ENCODE measurements around the gene CDH13. TPM values are rescaled to one million over a fixed set of nuclear protein-coding genes. Genes with fewer than 3 reads are reported as not detected.

CDH13 gene
- polyA plus RNA-seq, 1 donor from 2014 or later = 3.2 TPM

DNA sequence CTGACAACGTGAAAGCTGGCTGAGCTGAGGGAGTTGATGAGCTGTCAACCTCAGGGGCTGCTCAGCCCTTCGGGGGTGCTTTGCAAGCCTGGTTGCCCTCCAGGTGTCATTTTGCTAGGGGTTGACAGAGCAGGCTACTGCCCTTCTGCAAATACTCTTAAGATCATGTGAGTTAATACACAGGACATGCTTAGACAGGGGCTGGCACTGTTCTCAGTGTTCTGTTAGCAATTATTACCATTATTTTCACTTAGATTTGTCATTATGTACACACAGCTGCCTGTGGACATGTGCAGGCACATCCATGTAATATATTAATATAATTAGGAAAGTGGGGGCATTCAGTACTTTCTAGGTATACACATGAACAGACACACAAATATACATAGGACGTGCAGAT, 626.8 kb downstream of the CDH13 start:
- Histone ChIP-seq H3K4me3 (ENCODE audit: low read length) (no peak overlapping the region), H3K36me3 (ENCODE audit: insufficient read depth, low read length) (no peaks in the 10 kb centered on the region), H3K9me3 (ENCODE audit: low read length) (no peaks in the 10 kb centered on the region), H3K4me2 (ENCODE audit: low read length) (no peak overlapping the region), H3K79me2 (replicated peaks; ENCODE audit: insufficient read depth, low read length) (no peaks in the 10 kb centered on the region), H3K27ac (ENCODE audit: low read length) (no peak overlapping the region), H2AFZ (ENCODE audit: low read depth, low read length) (no peak overlapping the region), H4K20me1 (ENCODE audit: insufficient read depth) (no peaks in the 10 kb centered on the region), H3K9me2 (ENCODE audit: insufficient read depth, low read length) (no peaks in the 10 kb centered on the region), H3K27me3 (ENCODE audit: insufficient read depth, low read depth, low read length) (no peaks in the 10 kb centered on the region), H3F3A (ENCODE audit: insufficient read depth, low read length, poor library complexity, severe bottlenecking) (no peaks in the 10 kb centered on the region), H3K9ac (ENCODE audit: low read length) (no peak overlapping the region)
- TF ChIP-seq MXI1 (conservative IDR thresholded peaks at IDR 0.05; ENCODE audit: poor library complexity, severe bottlenecking) (no peak), POLR2AphosphoS5 (IDR thresholded peaks at IDR 0.05) (no peak), SMC3 (conservative IDR thresholded peaks at IDR 0.05; ENCODE audit: poor library complexity) (no peak), EP300 (conservative IDR thresholded peaks at IDR 0.05; ENCODE audit: poor library complexity, severe bottlenecking) (no peak), EZH2 (IDR thresholded peaks at IDR 0.05; ENCODE audit: borderline replicate concordance, insufficient read depth, low read length, poor library complexity, severe bottlenecking) (no peak), TAF1 (IDR thresholded peaks at IDR 0.05; ENCODE audit: low read depth) (no peak), RAD21 (conservative IDR thresholded peaks at IDR 0.05) (no peak)
- TF ChIP-seq, protein P1, sequence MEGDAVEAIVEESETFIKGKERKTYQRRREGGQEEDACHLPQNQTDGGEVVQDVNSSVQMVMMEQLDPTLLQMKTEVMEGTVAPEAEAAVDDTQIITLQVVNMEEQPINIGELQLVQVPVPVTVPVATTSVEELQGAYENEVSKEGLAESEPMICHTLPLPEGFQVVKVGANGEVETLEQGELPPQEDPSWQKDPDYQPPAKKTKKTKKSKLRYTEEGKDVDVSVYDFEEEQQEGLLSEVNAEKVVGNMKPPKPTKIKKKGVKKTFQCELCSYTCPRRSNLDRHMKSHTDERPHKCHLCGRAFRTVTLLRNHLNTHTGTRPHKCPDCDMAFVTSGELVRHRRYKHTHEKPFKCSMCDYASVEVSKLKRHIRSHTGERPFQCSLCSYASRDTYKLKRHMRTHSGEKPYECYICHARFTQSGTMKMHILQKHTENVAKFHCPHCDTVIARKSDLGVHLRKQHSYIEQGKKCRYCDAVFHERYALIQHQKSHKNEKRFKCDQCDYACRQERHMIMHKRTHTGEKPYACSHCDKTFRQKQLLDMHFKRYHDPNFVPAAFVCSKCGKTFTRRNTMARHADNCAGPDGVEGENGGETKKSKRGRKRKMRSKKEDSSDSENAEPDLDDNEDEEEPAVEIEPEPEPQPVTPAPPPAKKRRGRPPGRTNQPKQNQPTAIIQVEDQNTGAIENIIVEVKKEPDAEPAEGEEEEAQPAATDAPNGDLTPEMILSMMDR (IDR thresholded peaks at IDR 0.05; ENCODE audit: poor library complexity, severe bottlenecking) = no peak
- TF ChIP-seq, protein P2, sequence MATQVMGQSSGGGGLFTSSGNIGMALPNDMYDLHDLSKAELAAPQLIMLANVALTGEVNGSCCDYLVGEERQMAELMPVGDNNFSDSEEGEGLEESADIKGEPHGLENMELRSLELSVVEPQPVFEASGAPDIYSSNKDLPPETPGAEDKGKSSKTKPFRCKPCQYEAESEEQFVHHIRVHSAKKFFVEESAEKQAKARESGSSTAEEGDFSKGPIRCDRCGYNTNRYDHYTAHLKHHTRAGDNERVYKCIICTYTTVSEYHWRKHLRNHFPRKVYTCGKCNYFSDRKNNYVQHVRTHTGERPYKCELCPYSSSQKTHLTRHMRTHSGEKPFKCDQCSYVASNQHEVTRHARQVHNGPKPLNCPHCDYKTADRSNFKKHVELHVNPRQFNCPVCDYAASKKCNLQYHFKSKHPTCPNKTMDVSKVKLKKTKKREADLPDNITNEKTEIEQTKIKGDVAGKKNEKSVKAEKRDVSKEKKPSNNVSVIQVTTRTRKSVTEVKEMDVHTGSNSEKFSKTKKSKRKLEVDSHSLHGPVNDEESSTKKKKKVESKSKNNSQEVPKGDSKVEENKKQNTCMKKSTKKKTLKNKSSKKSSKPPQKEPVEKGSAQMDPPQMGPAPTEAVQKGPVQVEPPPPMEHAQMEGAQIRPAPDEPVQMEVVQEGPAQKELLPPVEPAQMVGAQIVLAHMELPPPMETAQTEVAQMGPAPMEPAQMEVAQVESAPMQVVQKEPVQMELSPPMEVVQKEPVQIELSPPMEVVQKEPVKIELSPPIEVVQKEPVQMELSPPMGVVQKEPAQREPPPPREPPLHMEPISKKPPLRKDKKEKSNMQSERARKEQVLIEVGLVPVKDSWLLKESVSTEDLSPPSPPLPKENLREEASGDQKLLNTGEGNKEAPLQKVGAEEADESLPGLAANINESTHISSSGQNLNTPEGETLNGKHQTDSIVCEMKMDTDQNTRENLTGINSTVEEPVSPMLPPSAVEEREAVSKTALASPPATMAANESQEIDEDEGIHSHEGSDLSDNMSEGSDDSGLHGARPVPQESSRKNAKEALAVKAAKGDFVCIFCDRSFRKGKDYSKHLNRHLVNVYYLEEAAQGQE (IDR thresholded peaks at IDR 0.05; ENCODE audit: borderline replicate concordance) = no peak

DNA sequence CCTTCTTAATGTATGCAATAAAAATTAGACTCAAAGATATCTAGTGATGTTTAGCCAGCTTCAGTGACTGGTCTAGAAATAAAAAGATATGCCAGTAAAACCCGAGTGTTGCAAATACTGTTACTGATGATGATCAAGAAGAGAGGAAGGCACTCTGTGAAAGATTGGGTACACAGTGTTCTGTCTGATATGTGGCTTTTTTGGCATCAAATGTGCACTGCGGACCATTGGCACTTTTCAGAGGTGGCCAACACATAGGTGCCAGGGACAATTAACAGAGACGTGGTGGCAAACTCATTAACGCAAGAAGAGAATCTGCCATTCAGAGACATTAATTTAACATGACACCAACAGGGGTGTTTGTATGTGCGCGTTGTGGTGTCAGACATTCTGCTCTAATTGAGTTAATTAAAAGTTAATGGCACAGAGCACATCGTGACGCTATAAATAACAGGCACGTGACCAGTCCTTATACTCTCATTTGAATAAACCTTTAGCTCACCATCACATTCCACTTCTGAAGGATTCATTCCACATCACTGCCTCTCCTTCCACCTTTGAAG, 631.7 kb downstream of the CDH13 start:
- H3F3A ChIP-seq (ENCODE audit: insufficient read depth, low read length, poor library complexity, severe bottlenecking) = no peaks in the 10 kb centered on the region
- no peaks in the 10 kb centered on the region for H3K27me3 ChIP-seq (ENCODE audit: insufficient read depth, low read depth, low read length)
- no peak overlapping the region for H3K9ac ChIP-seq (ENCODE audit: low read length)
- H2AFZ ChIP-seq (ENCODE audit: low read depth, low read length) = no peak overlapping the region
- H3K36me3 ChIP-seq (ENCODE audit: insufficient read depth, low read length) = no peaks in the 10 kb centered on the region
- H3K79me2 ChIP-seq (replicated peaks; ENCODE audit: insufficient read depth, low read length) = no peaks in the 10 kb centered on the region
- TF ChIP-seq, protein P1 (IDR thresholded peaks at IDR 0.05; ENCODE audit: poor library complexity, severe bottlenecking) = no peak
- TF ChIP-seq MXI1 (conservative IDR thresholded peaks at IDR 0.05; ENCODE audit: poor library complexity, severe bottlenecking) (no peak), SMC3 (conservative IDR thresholded peaks at IDR 0.05; ENCODE audit: poor library complexity) (no peak), TAF1 (IDR thresholded peaks at IDR 0.05; ENCODE audit: low read depth) (no peak), RAD21 (conservative IDR thresholded peaks at IDR 0.05) (no peak), EP300 (conservative IDR thresholded peaks at IDR 0.05; ENCODE audit: poor library complexity, severe bottlenecking) (no peak), POLR2AphosphoS5 (IDR thresholded peaks at IDR 0.05) (no peak), EZH2 (IDR thresholded peaks at IDR 0.05; ENCODE audit: borderline replicate concordance, insufficient read depth, low read length, poor library complexity, severe bottlenecking) (no peak)
- TF ChIP-seq, protein P2 (IDR thresholded peaks at IDR 0.05; ENCODE audit: borderline replicate concordance) = no peak
- H3K9me3 ChIP-seq (ENCODE audit: low read length) = no peaks in the 10 kb centered on the region
- H3K9me2 ChIP-seq (ENCODE audit: insufficient read depth, low read length) = no peaks in the 10 kb centered on the region
- no peaks in the 10 kb centered on the region for H4K20me1 ChIP-seq (ENCODE audit: insufficient read depth)
- H3K27ac ChIP-seq (ENCODE audit: low read length) = no peak overlapping the region
- H3K4me2 ChIP-seq (ENCODE audit: low read length) = no peak overlapping the region
- H3K4me3 ChIP-seq (ENCODE audit: low read length) = no peak overlapping the region

Measured in neural cell (in vitro differentiated cells).